ENCODE measurements around the gene TTC28. TPM values are rescaled to one million over a fixed set of nuclear protein-coding genes. Genes with fewer than 3 reads are reported as not detected.

The TTC28 gene
- total RNA-seq, 1 donor from 2014 or later: 24.5 TPM

DNA sequence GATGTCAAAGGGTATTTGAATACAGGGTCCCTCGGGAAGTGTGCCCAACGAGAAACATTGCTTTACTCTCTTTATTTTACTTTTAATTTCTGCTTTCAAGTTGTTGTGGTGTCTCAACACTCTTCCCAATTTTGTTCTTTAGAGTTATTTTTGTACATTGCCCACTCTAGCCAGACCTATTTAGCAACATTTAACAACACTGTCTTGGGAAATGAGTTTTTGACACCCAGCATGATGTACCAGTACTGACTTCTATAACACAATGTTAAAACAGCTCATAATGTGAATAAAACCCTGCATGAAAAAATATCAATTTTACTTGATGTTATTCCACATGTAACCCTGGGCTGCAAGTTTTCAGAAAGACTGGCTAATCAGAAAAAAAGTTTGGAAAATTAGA is 410.4 kb downstream of the TTC28 start:
- no peaks in the 10 kb centered on the region for H3K27me3 ChIP-seq
- H3K27ac ChIP-seq: peak overlapping the region; percentile 17 to 78
- H3K36me3 ChIP-seq: no peaks in the 10 kb centered on the region
- peaks cover 4 to 19% of the 10 kb centered on the region in 2 donors for H3K4me1 ChIP-seq
- no peaks in the 10 kb centered on the region for H3K9me3 ChIP-seq
- TF ChIP-seq, protein P1, sequence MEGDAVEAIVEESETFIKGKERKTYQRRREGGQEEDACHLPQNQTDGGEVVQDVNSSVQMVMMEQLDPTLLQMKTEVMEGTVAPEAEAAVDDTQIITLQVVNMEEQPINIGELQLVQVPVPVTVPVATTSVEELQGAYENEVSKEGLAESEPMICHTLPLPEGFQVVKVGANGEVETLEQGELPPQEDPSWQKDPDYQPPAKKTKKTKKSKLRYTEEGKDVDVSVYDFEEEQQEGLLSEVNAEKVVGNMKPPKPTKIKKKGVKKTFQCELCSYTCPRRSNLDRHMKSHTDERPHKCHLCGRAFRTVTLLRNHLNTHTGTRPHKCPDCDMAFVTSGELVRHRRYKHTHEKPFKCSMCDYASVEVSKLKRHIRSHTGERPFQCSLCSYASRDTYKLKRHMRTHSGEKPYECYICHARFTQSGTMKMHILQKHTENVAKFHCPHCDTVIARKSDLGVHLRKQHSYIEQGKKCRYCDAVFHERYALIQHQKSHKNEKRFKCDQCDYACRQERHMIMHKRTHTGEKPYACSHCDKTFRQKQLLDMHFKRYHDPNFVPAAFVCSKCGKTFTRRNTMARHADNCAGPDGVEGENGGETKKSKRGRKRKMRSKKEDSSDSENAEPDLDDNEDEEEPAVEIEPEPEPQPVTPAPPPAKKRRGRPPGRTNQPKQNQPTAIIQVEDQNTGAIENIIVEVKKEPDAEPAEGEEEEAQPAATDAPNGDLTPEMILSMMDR (IDR thresholded peaks at IDR 0.05): no peak
- intact Hi-C loops (cut with DNase I): no loop called here
- no peak overlapping the region for H3K4me3 ChIP-seq
- no peak for DNase-seq (ENCODE audit: low spot score in 2 of 2)

GRCh38 chr22:28268850-28269249 is 410.8 kb downstream of the TTC28 start:
- no peak overlapping the region for H3K4me3 ChIP-seq
- DNase-seq (ENCODE audit: low spot score in 2 of 2): no peak
- no peaks in the 10 kb centered on the region for H3K36me3 ChIP-seq
- peaks cover 4 to 19% of the 10 kb centered on the region in 2 donors for H3K4me1 ChIP-seq
- H3K27ac ChIP-seq: peak overlapping the region; percentile 17 to 78
- no peaks in the 10 kb centered on the region for H3K9me3 ChIP-seq
- intact Hi-C loops (cut with DNase I): no loop called here
- TF ChIP-seq, protein P1 (IDR thresholded peaks at IDR 0.05): no peak
- H3K27me3 ChIP-seq: no peaks in the 10 kb centered on the region

DNA sequence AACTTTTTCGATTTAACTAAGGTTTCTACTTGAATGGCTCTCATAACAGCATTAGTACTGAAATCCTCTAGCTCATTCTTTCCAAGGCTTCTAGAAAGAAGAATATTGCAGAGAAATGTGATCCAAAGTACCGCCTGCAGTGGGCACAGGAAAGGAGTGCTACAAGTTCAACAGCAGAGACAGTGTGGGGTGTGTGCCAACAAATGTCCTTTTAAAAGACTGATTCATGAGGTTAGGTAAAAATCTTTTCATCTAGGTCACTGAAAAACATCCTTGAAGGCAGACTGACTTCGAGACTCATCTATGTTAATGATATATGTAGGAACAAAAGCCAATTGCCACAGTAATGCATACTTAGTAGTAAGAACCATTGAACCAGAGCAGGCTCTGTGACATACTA is 411.5 kb downstream of the TTC28 start:
- Histone ChIP-seq H3K27ac (peak overlapping the region; percentile 17 to 41), H3K4me3 (no peak overlapping the region), H3K36me3 (no peaks in the 10 kb centered on the region), H3K9me3 (no peaks in the 10 kb centered on the region), H3K27me3 (no peaks in the 10 kb centered on the region), H3K4me1 (peaks cover 4 to 19% of the 10 kb centered on the region in 2 donors)
- intact Hi-C loops (cut with DNase I): no loop called here
- TF ChIP-seq, protein P1 (IDR thresholded peaks at IDR 0.05): no peak
- DNase-seq (ENCODE audit: low spot score in 2 of 2): no peak

DNA sequence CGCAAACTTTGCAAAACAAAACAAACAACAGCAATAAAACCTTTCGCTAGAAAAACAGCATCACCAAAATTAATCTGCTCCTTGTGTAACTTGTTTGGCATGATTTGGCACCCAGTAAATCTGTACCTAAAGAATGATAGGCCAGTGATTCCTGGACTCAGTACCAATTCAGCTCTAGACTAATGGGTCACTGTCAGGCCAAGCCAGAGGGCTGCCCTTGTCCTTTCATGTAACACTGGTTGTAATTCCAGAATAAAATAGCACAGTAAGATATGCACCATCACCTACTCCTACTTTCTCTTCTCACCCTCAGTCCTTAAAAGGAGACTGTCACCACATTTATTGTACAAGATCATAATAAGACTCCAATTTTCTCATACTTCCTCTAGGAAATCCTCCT is 419.0 kb downstream of the TTC28 start:
- intact Hi-C loops (cut with DNase I): no loop called here
- Histone ChIP-seq H3K27ac (no peak overlapping the region), H3K4me1 (no peaks in the 10 kb centered on the region), H3K36me3 (no peaks in the 10 kb centered on the region), H3K9me3 (no peaks in the 10 kb centered on the region), H3K4me3 (no peak overlapping the region), H3K27me3 (no peaks in the 10 kb centered on the region)
- TF ChIP-seq, protein P1 (IDR thresholded peaks at IDR 0.05): no peak
- DNase-seq (ENCODE audit: low spot score in 2 of 2): no peak

DNA sequence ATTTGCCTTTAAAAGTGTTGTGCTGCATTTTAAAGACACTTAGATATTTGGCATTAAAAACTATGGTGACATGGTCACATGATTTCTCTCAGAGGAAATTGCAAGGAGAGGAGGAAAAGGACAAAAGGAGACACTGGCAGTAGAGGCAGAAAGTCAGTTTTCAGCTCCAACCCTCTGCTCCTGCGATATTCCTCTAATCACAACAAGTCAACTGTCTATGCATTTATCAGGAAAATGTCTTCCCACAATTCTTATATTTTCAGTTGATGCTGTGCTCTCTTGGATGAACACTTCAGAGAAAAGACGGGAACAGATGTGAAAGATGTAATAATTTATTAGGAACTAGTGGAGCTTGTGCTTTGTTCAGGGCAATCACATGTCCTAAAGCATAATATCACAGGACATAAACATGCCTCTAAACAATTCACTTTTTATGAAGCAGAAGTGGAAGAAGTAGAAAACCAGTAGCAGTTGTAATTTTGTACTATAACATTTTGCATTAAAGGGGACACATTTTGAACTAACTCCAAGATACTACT is 419.8 kb downstream of the TTC28 start:
- Histone ChIP-seq H3K9me3 (no peaks in the 10 kb centered on the region), H3K4me1 (no peaks in the 10 kb centered on the region), H3K36me3 (no peaks in the 10 kb centered on the region), H3K4me3 (no peak overlapping the region), H3K27ac (no peak overlapping the region), H3K27me3 (no peaks in the 10 kb centered on the region)
- no peak for DNase-seq (ENCODE audit: low spot score in 2 of 2)
- intact Hi-C loops (cut with DNase I): no loop called here
- TF ChIP-seq, protein P1 (IDR thresholded peaks at IDR 0.05): no peak

DNA sequence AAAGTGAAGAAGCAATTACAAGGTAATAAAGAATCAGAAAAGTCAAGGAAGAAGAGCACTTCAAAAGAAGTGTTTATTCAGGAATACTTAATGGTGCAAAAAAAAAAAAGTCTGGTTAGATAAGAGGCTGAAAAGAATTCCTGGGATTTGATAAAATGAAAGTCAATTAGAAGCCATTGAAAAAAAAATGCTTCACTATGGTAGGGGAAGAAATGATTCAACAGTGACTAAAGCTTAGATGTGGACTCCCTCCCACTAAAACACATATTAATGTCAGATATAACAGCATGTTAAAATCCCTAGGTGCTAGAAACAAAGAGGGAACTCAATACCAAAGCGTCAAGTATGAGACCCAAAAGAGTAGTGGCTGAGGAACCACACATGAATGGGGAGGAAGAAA is 425.2 kb downstream of the TTC28 start:
- intact Hi-C loops (cut with DNase I): no loop called here
- DNase-seq (ENCODE audit: low spot score in 2 of 2): no peak
- Histone ChIP-seq H3K9me3 (no peaks in the 10 kb centered on the region), H3K4me3 (no peak overlapping the region), H3K4me1 (no peaks in the 10 kb centered on the region), H3K27ac (no peak overlapping the region), H3K27me3 (no peaks in the 10 kb centered on the region), H3K36me3 (no peaks in the 10 kb centered on the region)
- TF ChIP-seq, protein P1 (IDR thresholded peaks at IDR 0.05): no peak
